ENCODE measurements around the gene MAN1A1. TPM values are rescaled to one million over a fixed set of nuclear protein-coding genes. Genes with fewer than 3 reads are reported as not detected.
A peak's percentile ranks its signal among the peaks of the same experiment; 100 is the strongest.
"Not testable (repeated sequence)": the region's sequence is repeated elsewhere in the genome, so short reads cannot be mapped to it uniquely, and the experiment has no call there.

Gene MAN1A1
- total RNA-seq, 1 donor from 2014 or later, result 19.7 TPM

DNA sequence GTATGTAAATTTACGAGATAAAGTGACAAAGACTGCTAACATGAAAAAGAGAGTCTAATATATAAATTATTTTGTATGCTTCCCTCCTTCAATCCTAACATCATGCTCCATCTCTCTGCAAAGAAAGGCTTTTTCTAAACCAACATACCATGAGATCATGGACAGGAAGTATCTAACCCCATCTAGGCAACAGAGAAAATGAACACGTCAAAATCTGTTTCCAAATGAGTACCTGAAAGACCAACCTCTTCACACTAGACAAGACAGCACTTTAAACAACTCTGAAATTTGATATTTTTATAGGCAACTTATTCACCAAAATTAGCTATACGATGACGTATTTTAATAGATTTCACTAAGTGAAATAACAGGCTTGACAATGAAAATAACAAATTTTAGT is 54.6 kb downstream of the MAN1A1 start:
- H3K9me3 ChIP-seq (replicated peaks), result no peaks in the 10 kb centered on the region
- H3K4me3 ChIP-seq, result no peak overlapping the region
- H3K27me3 ChIP-seq (ENCODE audit: low read depth), result no peaks in the 10 kb centered on the region
- TF ChIP-seq, protein P1, sequence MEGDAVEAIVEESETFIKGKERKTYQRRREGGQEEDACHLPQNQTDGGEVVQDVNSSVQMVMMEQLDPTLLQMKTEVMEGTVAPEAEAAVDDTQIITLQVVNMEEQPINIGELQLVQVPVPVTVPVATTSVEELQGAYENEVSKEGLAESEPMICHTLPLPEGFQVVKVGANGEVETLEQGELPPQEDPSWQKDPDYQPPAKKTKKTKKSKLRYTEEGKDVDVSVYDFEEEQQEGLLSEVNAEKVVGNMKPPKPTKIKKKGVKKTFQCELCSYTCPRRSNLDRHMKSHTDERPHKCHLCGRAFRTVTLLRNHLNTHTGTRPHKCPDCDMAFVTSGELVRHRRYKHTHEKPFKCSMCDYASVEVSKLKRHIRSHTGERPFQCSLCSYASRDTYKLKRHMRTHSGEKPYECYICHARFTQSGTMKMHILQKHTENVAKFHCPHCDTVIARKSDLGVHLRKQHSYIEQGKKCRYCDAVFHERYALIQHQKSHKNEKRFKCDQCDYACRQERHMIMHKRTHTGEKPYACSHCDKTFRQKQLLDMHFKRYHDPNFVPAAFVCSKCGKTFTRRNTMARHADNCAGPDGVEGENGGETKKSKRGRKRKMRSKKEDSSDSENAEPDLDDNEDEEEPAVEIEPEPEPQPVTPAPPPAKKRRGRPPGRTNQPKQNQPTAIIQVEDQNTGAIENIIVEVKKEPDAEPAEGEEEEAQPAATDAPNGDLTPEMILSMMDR (IDR thresholded peaks at IDR 0.05; ENCODE audit: borderline replicate concordance), result no peak
- no peak overlapping the region for H3K27ac ChIP-seq (replicated peaks)
- peaks cover 41% of the 10 kb centered on the region for H3K4me1 ChIP-seq
- no peaks in the 10 kb centered on the region for H3K36me3 ChIP-seq
- DNase-seq, result no peak
- intact Hi-C loops (cut with micrococcal nuclease), result no loop called here

DNA sequence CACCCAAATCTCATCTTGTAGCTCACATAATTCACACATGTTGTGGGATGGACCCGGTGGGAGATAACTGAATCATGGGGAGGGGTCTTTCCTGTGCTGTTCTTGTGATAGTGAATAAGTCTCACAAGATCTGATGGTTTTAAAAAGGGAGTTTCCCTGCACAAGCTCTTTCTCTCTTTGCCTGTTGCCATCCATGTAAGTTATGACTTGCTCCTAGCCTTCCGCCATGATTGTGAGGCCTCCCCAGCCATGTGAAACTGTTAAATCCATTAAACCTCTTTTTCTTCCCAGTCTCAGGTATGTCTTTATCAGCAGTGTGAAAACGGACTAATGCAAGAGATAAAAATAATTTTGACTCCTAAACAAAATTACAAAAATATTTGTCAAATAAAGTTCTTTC is 58.5 kb downstream of the MAN1A1 start:
- H3K9me3 ChIP-seq (replicated peaks); H3K36me3 ChIP-seq; intact Hi-C loops (cut with micrococcal nuclease); H3K4me3 ChIP-seq; DNase-seq; H3K27ac ChIP-seq (replicated peaks); H3K27me3 ChIP-seq (ENCODE audit: low read depth): not testable (repeated sequence)
- H3K4me1 ChIP-seq, result peaks cover 15% of the 10 kb centered on the region

DNA sequence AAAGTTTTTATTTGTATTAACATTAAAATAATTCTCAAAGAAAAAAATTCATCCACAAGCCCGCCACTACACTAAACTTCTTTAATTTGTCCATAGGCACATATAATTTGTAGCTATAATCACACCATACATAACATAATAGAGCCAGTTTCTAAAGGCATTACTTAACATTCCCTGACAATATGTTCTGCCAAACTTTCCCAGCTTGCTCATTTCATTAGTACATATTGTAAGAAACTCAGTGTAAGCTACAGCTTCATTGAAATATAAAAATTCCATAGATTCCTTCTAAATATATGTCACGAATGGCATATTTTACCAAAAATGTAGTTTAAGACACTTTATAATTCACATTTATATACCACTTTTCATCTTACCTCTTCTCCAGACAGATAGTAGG is 59.3 kb downstream of the MAN1A1 start:
- no peaks in the 10 kb centered on the region for H3K9me3 ChIP-seq (replicated peaks)
- no peaks in the 10 kb centered on the region for H3K36me3 ChIP-seq
- no peaks in the 10 kb centered on the region for H3K27me3 ChIP-seq (ENCODE audit: low read depth)
- H3K4me3 ChIP-seq, result no peak overlapping the region
- TF ChIP-seq, protein P1 (IDR thresholded peaks at IDR 0.05; ENCODE audit: borderline replicate concordance), result no peak
- DNase-seq, result no peak
- H3K4me1 ChIP-seq, result peaks cover 8% of the 10 kb centered on the region
- H3K27ac ChIP-seq (replicated peaks), result no peak overlapping the region
- intact Hi-C loops (cut with micrococcal nuclease), result no loop called here

DNA sequence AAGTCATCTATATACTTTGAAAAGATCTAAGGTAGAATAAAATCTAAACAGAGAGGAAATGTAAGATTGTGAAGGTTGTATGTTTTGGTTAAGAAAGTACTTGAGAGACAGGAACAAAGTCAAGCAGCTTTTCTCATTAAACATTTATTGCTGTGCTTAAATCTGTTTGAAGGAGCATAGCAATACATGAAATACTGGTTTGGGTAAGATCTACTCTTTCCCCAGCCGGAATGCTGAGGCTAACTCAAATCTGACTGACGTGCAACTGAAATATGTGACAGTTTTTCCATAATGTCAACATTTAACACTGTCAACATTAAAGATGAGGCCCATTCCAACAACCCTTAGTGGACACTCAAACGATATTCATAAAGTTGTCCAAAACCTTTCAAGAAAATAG is 59.9 kb downstream of the MAN1A1 start:
- no peaks in the 10 kb centered on the region for H3K36me3 ChIP-seq
- no peaks in the 10 kb centered on the region for H3K9me3 ChIP-seq (replicated peaks)
- TF ChIP-seq, protein P1 (IDR thresholded peaks at IDR 0.05; ENCODE audit: borderline replicate concordance), result no peak
- DNase-seq, result no peak
- H3K27me3 ChIP-seq (ENCODE audit: low read depth), result no peaks in the 10 kb centered on the region
- no peak overlapping the region for H3K4me3 ChIP-seq
- peaks cover 1% of the 10 kb centered on the region for H3K4me1 ChIP-seq
- no peak overlapping the region for H3K27ac ChIP-seq (replicated peaks)
- intact Hi-C loops (cut with micrococcal nuclease), result no loop called here

DNA sequence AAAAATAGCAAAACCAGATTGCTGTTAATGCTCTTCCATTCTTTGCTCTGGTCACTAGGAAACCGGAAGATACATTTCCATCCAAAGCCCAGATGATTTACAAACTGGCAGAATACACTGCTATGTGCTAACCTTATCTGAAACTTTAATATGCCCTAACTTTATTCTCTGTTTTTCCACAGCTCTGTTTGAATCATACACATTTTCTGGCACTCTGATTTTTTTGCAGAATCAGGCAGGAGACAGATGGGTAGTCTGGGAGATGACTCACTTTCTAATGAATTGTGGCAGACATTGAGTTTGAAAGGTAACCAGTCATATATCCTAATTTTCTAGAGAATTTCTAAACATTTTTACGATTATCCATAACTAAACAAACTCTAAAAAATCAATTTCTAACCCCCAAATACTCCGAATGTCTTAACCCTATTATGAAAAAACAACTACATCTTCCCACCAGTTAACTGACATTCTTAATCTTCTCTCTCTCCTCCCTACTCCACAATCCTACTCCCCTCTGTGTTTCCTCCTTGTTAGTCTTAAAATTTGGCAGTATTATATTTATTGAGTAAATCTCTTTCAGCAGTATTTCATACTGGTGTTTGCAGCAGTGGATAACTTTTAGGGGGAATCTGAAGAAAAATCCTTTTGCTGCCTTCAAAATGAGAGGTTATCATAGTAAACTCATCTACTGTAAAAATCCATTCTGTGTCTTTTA is 63.5 kb downstream of the MAN1A1 start:
- Histone ChIP-seq H3K9me3 (replicated peaks) (no peaks in the 10 kb centered on the region), H3K27ac (replicated peaks) (no peak overlapping the region), H3K4me3 (no peak overlapping the region), H3K36me3 (no peaks in the 10 kb centered on the region), H3K4me1 (no peaks in the 10 kb centered on the region), H3K27me3 (ENCODE audit: low read depth) (no peaks in the 10 kb centered on the region)
- TF ChIP-seq, protein P1 (IDR thresholded peaks at IDR 0.05; ENCODE audit: borderline replicate concordance), result no peak
- intact Hi-C loops (cut with micrococcal nuclease), result no loop called here
- DNase-seq, result no peak

DNA sequence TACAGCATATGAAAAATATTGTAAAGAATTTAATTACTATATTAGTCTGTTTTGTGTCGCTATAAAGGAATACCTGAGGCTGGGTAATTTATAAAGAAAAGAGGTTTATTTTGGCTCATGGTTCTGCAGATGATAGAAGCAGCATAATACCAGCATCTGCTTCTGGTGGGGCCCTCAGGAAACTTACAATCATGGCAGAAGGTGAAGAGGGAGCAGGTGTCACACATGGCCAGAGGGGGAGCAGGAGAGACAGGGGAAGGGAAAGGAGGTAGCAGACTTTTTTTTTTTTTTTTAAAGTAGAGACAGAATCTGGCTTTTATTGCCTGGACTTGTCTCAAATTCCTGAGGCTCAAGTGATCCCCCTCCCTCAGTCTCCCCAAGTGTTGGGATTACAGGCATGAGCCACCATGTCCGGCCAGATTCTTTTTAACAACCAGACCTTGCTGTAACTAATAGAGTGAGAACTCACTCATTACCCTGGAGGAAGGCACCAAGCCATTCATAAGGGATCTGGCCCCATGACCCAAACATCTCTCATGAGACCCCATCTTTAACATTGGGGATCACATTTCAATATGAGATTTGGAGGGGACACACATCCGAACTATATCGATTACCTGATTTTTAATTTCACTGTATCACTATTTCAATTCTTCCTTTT is 64.6 kb downstream of the MAN1A1 start:
- TF ChIP-seq, protein P1 (IDR thresholded peaks at IDR 0.05; ENCODE audit: borderline replicate concordance), result peak; percentile 11
- no peak overlapping the region for H3K27ac ChIP-seq (replicated peaks)
- no peaks in the 10 kb centered on the region for H3K36me3 ChIP-seq
- no peaks in the 10 kb centered on the region for H3K27me3 ChIP-seq (ENCODE audit: low read depth)
- intact Hi-C loops (cut with micrococcal nuclease), result no loop called here
- no peak for DNase-seq
- no peaks in the 10 kb centered on the region for H3K9me3 ChIP-seq (replicated peaks)
- peaks cover 6% of the 10 kb centered on the region for H3K4me1 ChIP-seq
- no peak overlapping the region for H3K4me3 ChIP-seq

All from left ventricle myocardium inferior (tissue), 1 donor.